Left renal cortex interstitium (tissue), 4 donors: ENCODE data around the gene HEMGN. TPM values are rescaled to one million over a fixed set of nuclear protein-coding genes. Genes with fewer than 3 reads are reported as not detected.
"Not testable (repeated sequence)": the region's sequence is repeated elsewhere in the genome, so short reads cannot be mapped to it uniquely, and the experiment has no call there.

Experiments
- DNase-seq, 4 donors: peaks; one replicate each; pipeline ENCODE4 v3.0.0-alpha.2; 2013; ENCODE audit warnings: low read depth in 4 of 4, low spot score in 2 of 4, missing footprints in 1 of 4
- polyA plus RNA-seq, 4 donors: library from polyadenylated mRNA; unstranded; fragments of 120-200 nt; gene quantifications; one replicate each; pipeline ENCODE4 v1.2.1, GENCODE V29; 2013; ENCODE audit not compliant: insufficient read length in 4 of 4

The HEMGN gene
- polyA plus RNA-seq, 4 donors, result 2.1 to 10.7 (median 2.5) TPM

DNA sequence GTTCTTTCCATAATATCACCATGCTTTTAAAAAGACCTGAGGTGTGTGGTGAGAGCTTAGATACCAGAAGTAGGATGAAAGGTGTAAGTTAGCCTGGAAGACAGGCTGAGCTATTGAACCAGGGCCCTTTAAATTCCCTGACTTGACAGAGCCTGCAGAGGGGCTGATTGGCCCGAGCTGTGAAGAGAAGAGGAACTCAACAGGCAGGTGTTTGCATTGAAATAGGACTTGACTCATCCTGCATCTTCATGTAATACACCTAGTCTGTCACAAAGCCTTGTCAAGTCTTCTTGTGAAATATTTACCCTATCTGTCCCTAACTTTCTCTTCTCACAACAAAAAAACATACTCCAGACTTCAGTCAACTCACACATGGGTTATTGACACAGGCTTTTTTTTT is 28.5 kb upstream of the HEMGN start:
- no peak for DNase-seq

DNA sequence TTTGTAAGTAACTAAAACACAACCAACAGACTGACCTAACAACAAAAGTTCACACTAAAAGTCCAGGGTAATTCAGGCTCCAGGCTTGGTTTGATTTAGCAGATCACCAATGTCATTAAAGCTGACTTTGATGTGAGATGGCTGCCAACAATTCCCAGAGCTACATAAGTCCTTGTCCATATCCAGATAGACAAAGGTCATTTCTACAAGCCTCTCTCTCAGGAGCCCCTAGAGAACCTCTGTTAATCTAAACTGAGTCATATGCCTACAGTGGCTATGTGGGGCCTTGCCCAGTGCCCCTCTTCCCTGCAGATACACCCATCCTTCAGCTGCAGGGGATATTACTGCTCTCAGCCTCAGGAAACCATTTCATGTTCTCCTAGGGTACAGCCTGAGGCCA is 26.9 kb upstream of the HEMGN start:
- no peak for DNase-seq

DNA sequence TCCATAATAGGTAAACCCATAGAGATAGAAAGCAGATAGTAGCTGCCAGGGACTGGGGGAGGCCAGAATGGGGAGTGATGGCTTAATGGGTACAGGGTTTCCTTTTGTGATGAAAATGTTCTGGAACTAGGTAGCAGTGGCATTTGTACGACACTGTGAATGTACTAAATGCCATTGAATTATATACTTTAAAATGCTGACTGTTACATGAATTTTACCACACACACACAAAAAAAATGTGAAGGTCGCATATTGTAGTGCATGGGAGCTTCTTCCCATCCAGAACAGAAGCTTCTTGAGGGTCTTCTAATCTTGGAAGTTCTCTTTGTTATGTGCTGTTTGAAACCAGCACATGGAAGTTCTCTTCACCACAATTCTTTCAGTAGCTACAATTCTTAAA is 25.3 kb upstream of the HEMGN start:
- DNase-seq, result no peak

DNA sequence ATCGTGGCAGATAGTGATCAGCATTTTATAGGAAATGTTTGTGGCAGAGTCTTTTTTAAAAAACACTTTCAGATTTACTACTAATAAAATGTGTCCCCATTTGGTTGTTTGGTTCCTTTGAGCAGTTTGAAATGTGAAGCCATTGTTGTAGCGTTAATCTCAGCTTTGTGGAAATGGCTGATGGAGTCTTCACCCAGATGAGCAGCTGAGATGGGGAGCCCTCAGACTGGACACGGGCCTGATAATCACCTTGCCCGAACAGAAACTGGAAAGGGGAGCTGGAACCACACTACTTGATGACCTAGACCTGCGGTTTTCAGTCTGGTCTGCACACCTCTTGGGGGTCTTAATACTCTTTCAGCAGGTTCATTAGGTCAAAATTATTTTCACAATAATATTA is 24.6 kb upstream of the HEMGN start:
- DNase-seq, result no peak

DNA sequence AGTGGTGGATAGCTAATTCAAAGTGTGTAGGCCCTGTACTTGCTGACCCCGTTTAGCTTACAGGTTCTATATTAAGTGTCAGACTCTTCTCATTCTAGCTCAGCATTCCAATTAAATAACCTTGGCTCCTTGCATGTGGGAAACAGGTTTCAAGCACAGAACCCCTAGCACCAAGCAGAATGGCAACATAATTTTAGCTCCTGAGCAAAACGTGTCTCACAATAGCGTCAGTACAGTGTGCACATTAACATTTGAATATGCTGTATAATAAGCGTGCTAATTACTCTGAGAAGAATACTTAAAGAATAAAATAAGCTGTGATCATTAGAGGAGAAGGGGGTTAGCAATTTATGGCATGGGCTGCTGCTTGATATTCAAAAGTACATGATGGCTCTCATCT is 24.2 kb upstream of the HEMGN start:
- no peak for DNase-seq

DNA sequence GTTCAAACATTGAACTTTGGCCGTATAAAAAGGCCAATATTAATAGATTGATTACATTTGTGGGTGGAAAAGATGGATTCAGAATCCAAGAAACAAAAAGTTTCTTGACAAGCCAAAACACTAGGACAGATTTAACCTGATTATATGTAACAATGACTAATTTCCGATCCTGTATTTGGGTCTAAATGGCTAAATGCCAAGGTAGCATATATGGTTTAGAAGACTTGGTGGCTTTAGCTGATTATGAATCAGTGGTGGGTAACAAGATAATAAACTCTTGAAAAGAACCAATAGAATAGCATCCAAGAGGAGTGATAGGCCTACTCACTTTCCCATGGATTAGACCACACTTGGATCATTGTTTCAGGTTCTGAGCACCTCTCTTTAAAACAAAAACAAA is 23.4 kb upstream of the HEMGN start:
- DNase-seq, result no peak

DNA sequence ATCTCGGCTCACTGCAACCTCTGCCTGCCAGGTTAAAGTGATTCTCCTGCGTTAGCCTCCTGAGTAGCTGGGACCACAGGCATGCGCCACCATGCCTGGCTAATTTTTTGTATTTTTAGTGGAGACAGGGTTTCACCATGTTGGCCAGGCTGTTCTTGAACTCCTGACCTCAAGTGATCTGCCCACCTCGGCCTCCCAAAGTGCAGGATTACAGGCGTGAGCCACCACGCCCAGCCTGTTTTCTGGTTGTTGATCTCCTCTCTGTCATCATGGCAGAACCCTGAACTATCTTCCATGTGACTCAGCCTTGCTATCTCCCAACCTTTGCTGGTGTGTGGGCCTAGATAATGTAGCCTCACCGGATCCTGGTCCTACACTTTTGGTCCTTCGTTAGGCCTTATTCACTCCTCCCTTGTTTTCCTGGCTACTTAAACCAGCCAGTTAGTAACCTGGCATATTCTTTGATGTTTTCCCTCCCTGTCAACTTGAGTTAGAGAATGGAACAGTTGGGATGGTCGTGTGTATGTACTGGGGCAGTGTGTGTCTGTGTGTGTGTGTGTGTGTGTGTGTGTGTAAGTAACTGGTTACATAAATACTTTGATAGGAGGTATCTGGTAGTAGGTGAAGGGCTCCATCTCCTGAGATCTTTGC is 22.8 kb upstream of the HEMGN start:
- DNase-seq, result not testable (repeated sequence)

DNA sequence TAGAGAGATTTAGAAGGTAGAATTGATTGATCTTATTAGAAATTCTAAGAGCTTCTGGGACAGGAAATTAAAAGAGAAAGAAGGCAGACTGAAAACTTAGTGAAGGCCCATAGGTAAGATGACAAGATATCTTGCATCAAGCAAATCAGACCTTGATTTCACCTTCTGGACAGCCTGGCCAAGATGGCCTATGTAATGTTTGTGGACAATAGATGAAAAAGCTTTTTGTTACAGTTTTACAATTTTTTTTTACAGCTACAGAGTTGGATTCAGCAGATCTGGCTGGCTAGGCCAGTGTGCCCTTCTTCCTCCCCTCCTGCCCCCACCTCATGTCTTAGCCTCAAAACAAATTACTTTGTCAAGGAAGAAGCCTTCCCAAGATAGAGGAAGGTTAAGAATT is 21.6 kb upstream of the HEMGN start:
- DNase-seq, result no peak

DNA sequence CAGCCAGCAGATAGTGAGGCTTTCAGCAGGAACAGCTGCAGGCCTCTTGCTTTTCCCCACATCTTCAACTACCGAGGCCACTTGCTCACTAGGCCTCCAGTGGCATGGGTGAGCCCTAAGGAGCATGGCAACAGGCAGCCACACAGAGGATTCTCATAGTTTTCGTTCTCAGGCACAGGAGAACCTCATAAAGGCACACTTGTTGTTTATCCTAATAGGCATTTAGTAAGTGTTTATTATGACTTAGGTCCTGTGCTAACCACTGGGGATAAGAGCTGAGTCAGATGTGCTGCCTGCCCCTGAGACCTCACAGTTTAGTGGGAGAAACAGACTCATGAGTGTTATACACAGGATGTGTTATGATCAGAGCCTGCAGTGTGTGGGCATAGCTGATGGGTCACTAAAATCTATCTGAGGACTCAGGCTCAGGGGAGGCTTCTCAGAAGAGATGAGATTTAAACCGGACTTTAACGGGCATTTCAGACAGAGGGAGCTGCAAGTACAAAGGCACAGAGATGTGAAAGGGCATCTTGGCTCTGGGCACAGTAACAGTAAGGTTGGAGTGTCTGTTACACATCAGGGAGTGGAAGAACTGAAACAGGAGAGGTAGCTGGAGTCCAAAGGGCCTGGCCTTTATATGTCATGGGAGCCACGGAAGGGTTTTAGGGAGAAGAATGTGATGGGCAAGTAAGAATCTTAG is 21.0 kb upstream of the HEMGN start:
- DNase-seq, result no peak

DNA sequence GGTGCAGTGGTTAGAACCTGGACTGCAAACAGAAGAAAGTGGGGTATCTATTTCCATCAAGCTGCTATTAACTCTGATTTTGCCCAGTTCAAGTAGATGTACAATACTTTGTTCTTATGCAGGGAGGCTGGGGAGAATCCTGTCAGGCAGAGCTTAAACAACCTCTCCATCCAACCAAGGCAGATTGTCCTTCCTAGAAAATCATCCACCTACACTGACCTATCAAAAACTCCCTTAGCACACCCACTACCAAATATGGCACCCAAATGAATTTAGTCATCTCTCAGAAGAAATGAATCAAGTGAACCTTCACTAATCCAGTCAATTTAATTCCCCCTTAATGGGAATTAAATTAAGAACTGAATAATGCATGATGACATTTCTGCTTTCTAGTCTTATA is 18.4 kb upstream of the HEMGN start:
- no peak for DNase-seq

DNA sequence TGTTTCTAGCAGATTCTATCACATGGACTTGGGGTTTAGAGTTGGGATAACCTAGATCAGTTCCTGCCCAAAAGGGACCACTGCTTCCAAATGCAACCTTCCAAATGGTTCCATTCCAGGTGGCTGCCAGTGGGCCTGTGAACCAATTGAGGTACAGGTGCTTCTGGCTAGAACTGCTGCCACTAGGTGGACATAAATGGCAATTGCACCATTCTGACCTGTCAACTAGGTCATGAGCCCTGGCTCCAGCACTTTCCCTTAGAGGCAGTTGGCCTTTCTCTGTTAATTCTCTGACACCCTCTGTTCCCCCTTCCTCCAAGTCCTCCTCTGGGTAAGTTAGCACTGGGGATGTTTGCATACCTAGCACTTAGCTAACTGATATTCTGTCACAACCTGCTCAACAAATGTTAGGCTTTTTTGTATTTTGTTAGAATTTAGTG is 16.6 kb upstream of the HEMGN start:
- no peak for DNase-seq

DNA sequence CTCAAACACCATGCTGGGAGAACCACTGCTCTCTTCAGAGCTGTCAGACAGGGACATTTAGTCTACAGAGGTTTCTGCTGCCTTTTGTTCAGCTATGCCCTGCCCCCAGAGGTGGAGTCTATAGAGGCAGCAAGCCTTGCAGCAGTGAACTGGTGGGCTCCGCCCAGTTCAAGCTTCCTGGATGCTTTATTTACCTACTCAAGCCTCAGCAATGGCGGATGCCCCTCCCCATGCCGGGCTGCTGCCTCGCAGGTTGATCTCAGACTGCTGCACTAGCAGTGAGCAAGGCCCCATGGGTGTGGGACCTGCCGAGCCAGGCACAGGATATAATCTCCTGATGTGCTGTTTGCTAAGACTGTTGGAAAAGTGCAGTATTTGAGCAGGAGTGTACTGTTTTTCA is 12.9 kb upstream of the HEMGN start:
- DNase-seq, result not testable (repeated sequence)

DNA sequence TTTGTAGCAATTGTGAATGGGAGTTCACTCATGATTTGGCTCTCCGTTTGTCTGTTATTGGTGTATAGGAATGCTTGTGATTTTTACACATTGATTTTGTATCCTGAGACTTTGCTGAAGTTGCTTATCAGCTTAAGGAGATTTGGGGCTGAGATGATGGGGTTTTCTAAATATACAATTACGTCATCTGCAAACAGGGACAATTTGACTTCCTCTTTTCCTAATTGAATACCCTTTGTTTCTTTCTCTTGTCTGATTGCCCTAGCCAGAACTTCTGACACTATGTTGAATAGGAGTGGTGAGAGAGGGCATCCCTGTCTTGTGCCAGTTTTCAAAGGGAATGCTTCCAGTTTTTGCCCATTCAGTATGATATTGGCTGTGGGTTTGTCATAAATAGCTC is 9.1 kb upstream of the HEMGN start:
- not testable (repeated sequence) for DNase-seq

DNA sequence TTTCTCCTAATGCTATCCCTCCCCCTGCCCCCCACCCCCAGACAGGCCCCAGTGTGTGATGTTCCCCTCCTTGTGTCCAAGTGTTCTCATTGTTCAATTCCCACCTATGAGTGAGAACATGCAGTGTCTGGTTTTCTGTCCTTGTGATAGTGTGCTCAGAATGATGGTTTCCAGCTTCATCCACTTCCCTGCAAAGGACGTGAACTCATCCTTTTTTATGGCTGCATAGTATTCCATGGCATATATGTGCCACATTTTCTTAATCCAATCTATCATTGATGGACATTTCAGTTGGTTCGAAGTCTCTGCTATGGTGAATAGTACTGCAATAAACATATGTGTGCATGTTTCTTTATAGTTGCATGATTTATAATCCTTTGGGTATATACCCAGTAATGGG is 7.5 kb upstream of the HEMGN start:
- DNase-seq, result not testable (repeated sequence)

DNA sequence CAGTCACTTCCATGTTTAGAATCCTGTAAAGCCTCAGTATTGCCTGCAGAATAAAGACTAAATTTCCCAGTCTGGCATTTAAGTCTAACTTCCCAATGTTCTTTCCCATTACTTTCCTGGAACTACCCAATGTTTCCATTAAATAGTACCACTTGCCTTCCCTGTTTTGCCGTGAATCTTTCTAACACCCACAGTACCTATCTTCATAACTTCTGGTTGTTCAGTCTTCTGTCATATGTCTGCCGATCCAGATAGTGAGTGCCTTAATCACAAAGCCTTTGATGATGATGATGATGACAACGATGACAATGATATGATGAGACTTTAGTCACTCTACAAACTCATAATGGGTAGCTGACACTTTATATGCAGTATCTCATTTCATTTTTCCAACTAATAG is 6.6 kb upstream of the HEMGN start:
- DNase-seq, result no peak

DNA sequence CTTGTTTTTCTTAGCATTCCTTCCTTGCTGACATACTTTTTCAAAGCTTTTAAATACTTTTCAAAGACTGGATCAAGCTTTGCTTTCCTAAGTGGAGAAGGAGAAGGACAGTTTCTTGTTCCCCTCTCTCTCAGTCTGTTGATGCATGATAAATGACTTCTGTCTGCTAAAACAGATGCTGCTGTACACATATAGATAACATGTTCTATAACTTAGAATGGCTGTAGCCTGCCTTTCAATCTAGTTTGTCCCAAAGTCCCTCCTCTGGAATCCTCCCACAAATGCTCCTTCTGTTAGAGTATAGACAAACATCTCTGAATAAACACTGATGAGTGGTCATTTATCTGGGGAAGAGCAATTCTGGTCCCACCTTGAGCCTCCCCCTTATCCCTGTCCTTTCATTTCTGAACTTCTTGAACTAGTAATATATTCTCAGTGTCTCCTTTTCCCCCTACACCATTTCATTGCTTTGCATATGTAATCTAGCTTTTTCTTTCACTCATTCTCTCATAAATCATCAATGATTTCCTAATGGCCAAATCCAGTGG is 5.4 kb upstream of the HEMGN start:
- no peak for DNase-seq

DNA sequence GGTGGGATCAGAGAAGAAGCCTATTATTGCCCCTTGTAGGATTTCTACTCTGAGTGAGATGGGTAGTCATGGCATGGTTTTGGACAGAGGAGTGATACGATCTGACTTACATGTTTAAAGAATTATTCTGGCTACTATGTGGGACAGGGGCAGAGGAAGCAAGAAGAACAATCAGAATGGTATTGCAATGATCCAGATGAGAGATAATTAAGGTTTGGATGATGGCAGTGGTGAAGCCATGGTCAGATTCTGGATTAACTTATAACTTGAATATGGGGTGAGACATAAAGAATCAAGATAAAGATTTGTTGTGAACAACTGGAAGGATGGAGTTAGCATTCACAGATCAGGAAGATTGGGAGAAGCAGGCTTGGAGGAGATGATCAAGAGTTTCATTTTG is 3.4 kb upstream of the HEMGN start:
- DNase-seq, result no peak

DNA sequence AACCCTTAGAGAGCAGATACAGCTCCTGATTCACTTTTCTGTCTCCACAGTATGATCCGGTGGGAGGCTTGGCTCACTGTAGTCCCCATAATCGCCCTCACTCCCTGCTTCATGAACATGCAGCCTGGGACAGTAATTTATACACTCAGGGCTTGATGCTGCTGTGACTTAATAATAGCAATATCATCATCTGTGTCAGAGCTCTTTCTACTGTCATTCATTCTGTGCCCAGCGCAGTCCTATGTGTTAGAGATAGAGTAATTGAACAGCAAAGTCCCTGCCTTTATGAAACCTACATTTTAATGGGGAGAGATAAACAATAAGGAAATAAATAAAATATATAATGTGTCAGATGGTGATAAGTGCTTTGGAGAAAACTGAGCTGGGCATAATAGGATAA is 2.8 kb upstream of the HEMGN start:
- DNase-seq, result no peak

DNA sequence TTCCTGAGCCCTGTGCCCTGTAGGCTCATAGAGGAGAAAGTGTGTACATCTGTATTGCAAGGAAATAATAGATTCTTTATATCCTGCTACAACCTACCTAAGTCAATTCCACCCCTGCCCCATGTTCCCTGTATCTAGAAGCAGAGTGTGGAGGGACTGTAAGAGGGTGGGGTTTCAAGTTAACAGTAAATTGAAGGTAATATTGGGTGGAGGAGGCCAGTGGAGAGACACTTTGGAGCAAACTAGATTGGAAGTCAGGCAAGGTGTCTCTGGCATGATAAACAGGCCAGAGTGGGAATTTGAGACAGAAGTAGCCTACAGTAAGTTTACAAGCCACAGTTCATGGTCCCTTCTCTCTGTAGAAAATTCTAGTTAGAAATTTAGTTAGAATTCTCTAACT is 2.3 kb upstream of the HEMGN start:
- DNase-seq, result no peak

DNA sequence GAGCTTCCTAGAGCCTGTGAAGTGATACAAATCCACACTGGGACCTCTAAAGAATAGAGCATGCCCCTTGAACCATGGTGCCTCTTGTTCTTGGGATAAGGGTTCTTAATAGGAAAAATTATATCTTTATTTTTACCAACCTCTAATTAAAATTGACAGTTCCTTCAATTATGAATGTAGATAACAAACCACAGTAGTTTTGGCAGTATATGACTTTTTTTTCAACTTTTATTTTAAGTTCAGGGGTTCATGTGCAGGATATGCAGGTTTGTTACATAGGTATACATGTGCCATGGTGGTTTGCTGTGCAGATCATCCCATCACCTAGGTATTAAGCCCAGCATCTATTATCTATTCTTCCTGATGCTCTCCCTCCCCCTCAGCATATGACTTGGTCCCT is 974 bp downstream of the HEMGN start:
- no peak for DNase-seq

DNA sequence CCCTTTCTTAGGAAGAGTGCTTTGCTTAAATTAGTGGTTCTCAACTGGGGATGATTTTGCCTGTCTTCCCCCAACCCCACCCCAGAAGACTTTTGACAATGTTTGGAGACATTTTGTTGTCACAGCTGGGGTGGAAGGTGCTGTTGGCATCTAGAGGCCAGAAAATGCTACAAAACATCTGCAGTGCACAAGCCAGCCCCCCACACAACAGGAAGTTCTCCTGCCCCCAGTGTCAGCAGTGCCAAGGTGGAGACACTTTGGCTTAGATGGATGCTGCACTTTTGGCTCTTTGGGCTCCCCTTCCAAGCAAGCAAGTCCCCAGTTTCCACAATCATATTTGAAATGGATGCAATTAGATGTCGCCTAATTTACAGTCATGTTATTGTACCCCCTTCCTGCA is 2.7 kb downstream of the HEMGN start:
- no peak for DNase-seq
